LNCaP clone FGC (cell line): ENCODE data around the gene RNF212B.
"Not testable (repeated sequence)": the region's sequence is repeated elsewhere in the genome, so short reads cannot be mapped to it uniquely, and the experiment has no call there.

ENCODE experiments used
- DNase-seq: peaks from one replicate; pipeline ENCODE4 v3.0.0-alpha.2; 2011; ENCODE audit warnings: low read depth
- H3K4me3 ChIP-seq: 2 replicates; pipeline ENCODE4 v1.5.1; 2011; ENCODE audit warnings: mild to moderate bottlenecking, low read depth, low read length, control low read depth
- TF ChIP-seq, protein P1 (sequence below): IDR thresholded peaks from 2 replicates; pipeline ENCODE4 v1.5.1; 2012; ENCODE audit warnings: mild to moderate bottlenecking; ENCODE audit not compliant: control insufficient read depth, insufficient read depth; ENCODE audit errors: extremely low read depth

Gene RNF212B

GRCh38 chr14:23207146-23207540 lies 30.6 kb upstream of the RNF212B start:
- no peak overlapping the region for H3K4me3 ChIP-seq
- no peak for DNase-seq

GRCh38 chr14:23208324-23208723 lies 29.4 kb upstream of the RNF212B start:
- DNase-seq = no peak
- TF ChIP-seq, protein P1, sequence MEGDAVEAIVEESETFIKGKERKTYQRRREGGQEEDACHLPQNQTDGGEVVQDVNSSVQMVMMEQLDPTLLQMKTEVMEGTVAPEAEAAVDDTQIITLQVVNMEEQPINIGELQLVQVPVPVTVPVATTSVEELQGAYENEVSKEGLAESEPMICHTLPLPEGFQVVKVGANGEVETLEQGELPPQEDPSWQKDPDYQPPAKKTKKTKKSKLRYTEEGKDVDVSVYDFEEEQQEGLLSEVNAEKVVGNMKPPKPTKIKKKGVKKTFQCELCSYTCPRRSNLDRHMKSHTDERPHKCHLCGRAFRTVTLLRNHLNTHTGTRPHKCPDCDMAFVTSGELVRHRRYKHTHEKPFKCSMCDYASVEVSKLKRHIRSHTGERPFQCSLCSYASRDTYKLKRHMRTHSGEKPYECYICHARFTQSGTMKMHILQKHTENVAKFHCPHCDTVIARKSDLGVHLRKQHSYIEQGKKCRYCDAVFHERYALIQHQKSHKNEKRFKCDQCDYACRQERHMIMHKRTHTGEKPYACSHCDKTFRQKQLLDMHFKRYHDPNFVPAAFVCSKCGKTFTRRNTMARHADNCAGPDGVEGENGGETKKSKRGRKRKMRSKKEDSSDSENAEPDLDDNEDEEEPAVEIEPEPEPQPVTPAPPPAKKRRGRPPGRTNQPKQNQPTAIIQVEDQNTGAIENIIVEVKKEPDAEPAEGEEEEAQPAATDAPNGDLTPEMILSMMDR = no peak
- H3K4me3 ChIP-seq = no peak overlapping the region

More at GRCh38 chr14:23207146-23207540, 30.6 kb upstream of the RNF212B start:
- TF ChIP-seq, protein P1 = no peak

DNA sequence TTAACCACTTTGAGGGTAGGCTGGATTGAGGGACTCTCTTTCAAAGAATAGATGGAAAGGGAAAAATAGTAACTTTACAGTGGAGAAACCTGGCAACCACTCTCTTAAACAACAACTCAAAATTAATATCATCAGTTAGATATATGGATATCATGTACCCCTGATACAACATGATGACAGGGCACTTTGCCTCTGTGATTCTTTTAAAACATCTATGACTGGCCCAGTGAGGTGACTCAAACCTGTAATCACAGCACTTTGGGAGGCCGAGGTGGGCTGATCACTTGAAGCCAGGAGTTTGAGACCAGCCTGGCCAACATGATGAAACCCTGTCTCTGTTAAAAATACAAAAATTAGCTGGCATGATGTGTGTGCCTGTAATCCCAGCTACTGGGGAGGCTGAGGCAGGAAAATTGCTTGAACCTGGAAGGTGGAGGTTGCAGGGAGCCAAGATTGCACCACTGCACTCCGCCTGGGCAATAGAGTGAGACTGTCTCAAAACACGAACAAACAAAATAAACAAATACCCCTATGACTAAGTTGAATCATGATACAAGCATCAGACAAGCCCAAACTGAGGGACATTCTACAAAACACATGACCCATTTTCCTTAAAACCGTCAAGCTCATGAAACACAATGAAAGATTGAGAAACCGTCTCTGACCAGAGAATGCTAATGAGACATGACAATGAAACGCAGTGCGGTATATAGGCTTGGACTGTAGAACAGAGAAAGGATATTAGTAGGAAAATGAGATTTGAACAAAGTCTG lies 27.9 kb upstream of the RNF212B start:
- TF ChIP-seq, protein P1 = no peak
- DNase-seq = no peak

GRCh38 chr14:23215421-23215820 lies 22.3 kb upstream of the RNF212B start:
- H3K4me3 ChIP-seq = no peak overlapping the region
- TF ChIP-seq, protein P1 = no peak
- no peak for DNase-seq

More for the DNA sequence above, 27.9 kb upstream of the RNF212B start:
- H3K4me3 ChIP-seq = no peak overlapping the region

- DNase-seq = no peak
- TF ChIP-seq, protein P1 = no peak
- H3K4me3 ChIP-seq = no peak overlapping the region
Measured at GRCh38 chr14:23217032-23218020, 20.4 kb upstream of the RNF212B start.

GRCh38 chr14:23219075-23219474 lies 18.7 kb upstream of the RNF212B start:
- no peak for DNase-seq
- TF ChIP-seq, protein P1 = no peak
- no peak overlapping the region for H3K4me3 ChIP-seq

GRCh38 chr14:23224958-23225357 lies 12.8 kb upstream of the RNF212B start:
- H3K4me3 ChIP-seq, DNase-seq: not testable (repeated sequence)
